Activated CD4-positive, CD25-positive, alpha-beta regulatory T cell (primary cell): Measurements from ENCODE around the gene NT5C.

ENCODE experiments used
- DNase-seq, 4 experiments: peaks; one replicate each; lab custom pipeline; 2025; lab: John Stamatoyannopoulos, UW

NT5C gene

GRCh38 chr17:75091855-75092327 is 39.7 kb downstream of the NT5C start:
- no peak for DNase-seq

- DNase-seq = no peak
Observed at GRCh38 chr17:75090871-75091854, 40.4 kb downstream of the NT5C start.

- DNase-seq = no peak
Observed at GRCh38 chr17:75088465-75089417, 42.8 kb downstream of the NT5C start.

GRCh38 chr17:75087558-75088453 is 43.7 kb downstream of the NT5C start, which contains the start of gene SLC16A5:
TSS of gene SLC16A5 (plus strand) at chr17:75087954. CDS start at chr17:75093637, 5,683 bp downstream.
- peak in 1 of 4 experiments; percentile 45 for DNase-seq

- no peak for DNase-seq
Observed at GRCh38 chr17:75087182-75087557, 44.4 kb downstream of the NT5C start.

- DNase-seq = no peak
Observed at GRCh38 chr17:75086496-75087181, 44.9 kb downstream of the NT5C start.

GRCh38 chr17:75084039-75084660 is 47.4 kb downstream of the NT5C start:
- DNase-seq = no peak

- no peak for DNase-seq
Observed at GRCh38 chr17:75082683-75083082, 48.9 kb downstream of the NT5C start.

- DNase-seq = no peak
Observed at GRCh38 chr17:75081611-75082540, 49.7 kb downstream of the NT5C start.
